H9 (cell line): ENCODE data around the gene RALA. TPM values are rescaled to one million over a fixed set of nuclear protein-coding genes. Genes with fewer than 3 reads are reported as not detected.

Experiments
- DNase-seq: peaks from one replicate; pipeline ENCODE4 v3.0.0-alpha.2; 2017
- H2AFZ ChIP-seq: one replicate; pipeline ENCODE4 v1.6.1; 2013; ENCODE audit warnings: mild to moderate bottlenecking, low read length, control low read depth, moderate library complexity
- H2AK5ac ChIP-seq: 2 replicates; pipeline ENCODE4 v1.6.1; 2013; ENCODE audit warnings: low read length, control low read depth, mixed read lengths; ENCODE audit not compliant: insufficient read length
- H2BK120ac ChIP-seq: one replicate; pipeline ENCODE4 v1.6.1; 2013; ENCODE audit warnings: low read depth, mild to moderate bottlenecking, low read length, control low read depth, inconsistent platforms; ENCODE audit not compliant: poor library complexity, severe bottlenecking
- H2BK12ac ChIP-seq: 2 replicates; pipeline ENCODE4 v1.6.1; 2013; ENCODE audit warnings: low read length, control low read depth, mixed read lengths, low read depth; ENCODE audit not compliant: insufficient read length
- H2BK15ac ChIP-seq: 2 replicates; pipeline ENCODE4 v1.6.1; 2013; ENCODE audit warnings: low read depth, low read length, control low read depth
- H2BK20ac ChIP-seq: one replicate; pipeline ENCODE4 v1.6.1; 2013; ENCODE audit warnings: low read depth, mild to moderate bottlenecking, low read length, control low read depth, inconsistent platforms; ENCODE audit not compliant: poor library complexity, severe bottlenecking
- H2BK5ac ChIP-seq: 2 replicates; pipeline ENCODE4 v1.6.1; 2013; ENCODE audit warnings: low read length, control low read depth, mixed read lengths; ENCODE audit not compliant: insufficient read length
- H3K14ac ChIP-seq: 2 replicates; pipeline ENCODE4 v1.6.1; 2013; ENCODE audit warnings: low read length, control low read depth; ENCODE audit not compliant: insufficient read depth
- H3K18ac ChIP-seq: 2 replicates; pipeline ENCODE4 v1.6.1; 2013; ENCODE audit warnings: low read depth, mild to moderate bottlenecking, mixed read lengths, low read length, control low read depth; ENCODE audit not compliant: insufficient read length
- H3K23ac ChIP-seq: 2 replicates; pipeline ENCODE4 v1.6.1; 2013; ENCODE audit warnings: low read length, control low read depth, mixed read lengths, low read depth; ENCODE audit not compliant: insufficient read length
- H3K23me2 ChIP-seq: 2 replicates; pipeline ENCODE4 v1.6.1; 2013; ENCODE audit warnings: low read depth, mild to moderate bottlenecking, mixed read lengths, low read length, control low read depth; ENCODE audit not compliant: insufficient read length, poor library complexity, severe bottlenecking
- H3K27ac ChIP-seq: 2 replicates; pipeline ENCODE4 v1.5.1; 2013; ENCODE audit warnings: low read length, control low read depth, mixed read lengths, low read depth; ENCODE audit not compliant: insufficient read length
- H3K27me3 ChIP-seq: 2 replicates; pipeline ENCODE4 v1.6.1; 2013; ENCODE audit warnings: low read length, control low read depth, inconsistent platforms; ENCODE audit not compliant: insufficient read depth
- H3K4ac ChIP-seq: 2 replicates; pipeline ENCODE4 v1.6.1; 2013; ENCODE audit warnings: low read depth, mild to moderate bottlenecking, control low read depth, inconsistent platforms, low read length, moderate library complexity
- H3K4me1 ChIP-seq: 2 replicates; pipeline ENCODE4 v1.6.1; 2013; ENCODE audit warnings: low read length, control low read depth, inconsistent platforms; ENCODE audit not compliant: insufficient read depth
- H3K4me2 ChIP-seq: 2 replicates; pipeline ENCODE4 v1.6.1; 2013; ENCODE audit warnings: low read length, control low read depth, mixed read lengths; ENCODE audit not compliant: insufficient read length, insufficient read depth
- H3K56ac ChIP-seq: 2 replicates; pipeline ENCODE4 v1.6.1; 2013; ENCODE audit warnings: low read depth, mild to moderate bottlenecking, mixed read lengths, low read length, control low read depth; ENCODE audit not compliant: insufficient read length
- H3K79me1 ChIP-seq: 2 replicates; pipeline ENCODE4 v1.6.1; 2013; ENCODE audit warnings: low read depth, mild to moderate bottlenecking, moderate library complexity, low read length, control low read depth, inconsistent platforms; ENCODE audit not compliant: insufficient read depth, poor library complexity, severe bottlenecking
- H3K79me2 ChIP-seq: 2 replicates; pipeline ENCODE4 v1.6.1; 2013; ENCODE audit warnings: low read length, control low read depth, inconsistent platforms; ENCODE audit not compliant: insufficient read depth
- H3K9ac ChIP-seq: 2 replicates; pipeline ENCODE4 v1.6.1; 2013; ENCODE audit warnings: low read length, control low read depth, mixed read lengths; ENCODE audit not compliant: insufficient read length; ENCODE audit errors: extremely low read depth
- H3K9me3 ChIP-seq: one replicate; pipeline ENCODE4 v1.6.1; 2013; ENCODE audit warnings: low read depth, low read length, inconsistent platforms; ENCODE audit not compliant: control insufficient read depth
- H3T11ph ChIP-seq: one replicate; pipeline ENCODE4 v1.6.1; 2013; ENCODE audit warnings: mild to moderate bottlenecking, low read length, control low read depth, inconsistent platforms
- H4K20me1 ChIP-seq: one replicate; pipeline ENCODE4 v1.6.1; 2013; ENCODE audit not compliant: control insufficient read depth, insufficient read length, insufficient read depth
- H4K5ac ChIP-seq: 2 replicates; pipeline ENCODE4 v1.6.1; 2013; ENCODE audit warnings: low read depth, mild to moderate bottlenecking, mixed read lengths, low read length, control low read depth; ENCODE audit not compliant: insufficient read length
- H4K8ac ChIP-seq: replicated peaks from 2 replicates; pipeline ENCODE4 v1.6.1; 2013; ENCODE audit warnings: low read length, control low read depth, mixed read lengths, low read depth; ENCODE audit not compliant: insufficient read length
- H4K91ac ChIP-seq: 2 replicates; pipeline ENCODE4 v1.6.1; 2013; ENCODE audit warnings: low read depth, mild to moderate bottlenecking, moderate library complexity, mixed read lengths, low read length, control low read depth; ENCODE audit not compliant: insufficient read length
- H3K27ac Mint-ChIP-seq, 3 experiments: 2 replicates in 2 of 3; 3 replicates in 1 of 3; pipeline ENCODE4 v1.8.0; 2020 to 2021; ENCODE audit warnings: mixed read lengths in 3 of 3, mild to moderate bottlenecking in 1 of 3, moderate library complexity in 1 of 3
- H3K27me3 Mint-ChIP-seq: 2 replicates; pipeline ENCODE4 v1.8.0; 2021; ENCODE audit warnings: low read depth, mild to moderate bottlenecking, moderate library complexity, mixed read lengths
- H3K36me3 Mint-ChIP-seq, 3 experiments: 2 replicates in 2 of 3; 3 replicates in 1 of 3; pipeline ENCODE4 v1.8.0; 2020 to 2021; ENCODE audit warnings: low read depth in 3 of 3, mixed read lengths in 3 of 3; ENCODE audit not compliant: insufficient read depth in 1 of 3
- H3K4me1 Mint-ChIP-seq, 2 experiments: 2 replicates each; pipeline ENCODE4 v1.8.0; 2020; ENCODE audit warnings: mixed read lengths in 2 of 2
- H3K4me3 Mint-ChIP-seq, 2 experiments: 2 replicates in 1 of 2; 3 replicates in 1 of 2; pipeline ENCODE4 v1.8.0; 2020 to 2021; ENCODE audit warnings: mild to moderate bottlenecking in 2 of 2, mixed read lengths in 2 of 2, moderate library complexity in 1 of 2
- H3K9me3 Mint-ChIP-seq, 2 experiments: 2 replicates in 1 of 2; 3 replicates in 1 of 2; pipeline ENCODE4 v1.8.0; 2020; ENCODE audit warnings: mild to moderate bottlenecking in 2 of 2, mixed read lengths in 2 of 2, moderate library complexity in 1 of 2
- WGBS: extraction: QIAGEN DNeasy Blood & Tissue Kit; methylation state at CpG from one replicate; pipeline ENCODE4 v1.1.7; 2013; ENCODE audit warnings: missing lambda C conversion rate, low lambda C conversion rate, mixed read lengths; ENCODE audit not compliant: insufficient read length; ENCODE audit errors: extremely low coverage; 5-methylcytosine and 5-hydroxymethylcytosine counted together
- total RNA-seq: library from RNA; stranded (reverse); gene quantifications from 2 replicates; pipeline ENCODE4 v1.2.1, GENCODE V29; 2021
- TF ChIP-seq, protein P1 (sequence below): fragments of 200-600 bp; sonication (generic); conservative IDR thresholded peaks from 3 replicates; pipeline ENCODE4 v1.8.0; 2021; ENCODE audit warnings: antibody characterized with exemption, mild to moderate bottlenecking

Gene RALA
- total RNA-seq, 1 experiment from 2014 or later: 57.5 TPM

DNA sequence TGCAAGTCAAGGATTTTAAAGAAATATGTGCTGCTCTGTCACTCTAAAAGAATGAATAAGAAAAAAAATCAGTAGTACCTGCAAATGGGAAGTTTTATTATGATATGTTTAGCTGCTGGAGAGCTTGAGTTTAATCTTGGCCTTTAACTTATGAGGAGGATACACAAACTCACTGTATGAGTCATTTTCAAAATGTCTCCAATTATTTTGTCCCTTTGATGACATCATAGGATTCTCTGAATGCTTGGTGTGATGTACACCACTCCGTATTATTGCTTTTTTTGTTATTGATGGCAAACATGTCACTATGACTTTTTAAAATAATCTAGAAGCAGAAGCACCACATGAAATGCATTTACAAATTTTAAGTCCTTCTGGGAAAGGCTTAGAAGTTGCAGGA, 125.8 kb downstream of the RALA start:
- Histone ChIP-seq H4K91ac (no peak overlapping the region), H3K23ac (no peak overlapping the region), H3K9ac (no peak overlapping the region), H3K27me3 (no peaks in the 10 kb centered on the region), H3K18ac (no peak overlapping the region), H4K8ac (no peak overlapping the region), H3K23me2 (no peaks in the 10 kb centered on the region), H2BK120ac (no peak overlapping the region), H3T11ph (no peak overlapping the region), H3K4me2 (no peak overlapping the region), H4K20me1 (no peaks in the 10 kb centered on the region), H3K9me3 (no peaks in the 10 kb centered on the region), H2AK5ac (no peak overlapping the region), H3K79me2 (no peaks in the 10 kb centered on the region), H2BK20ac (no peak overlapping the region), H3K56ac (no peak overlapping the region), H3K14ac (no peak overlapping the region), H2BK5ac (no peak overlapping the region), H3K79me1 (no peaks in the 10 kb centered on the region), H4K5ac (no peak overlapping the region), H2AFZ (no peak overlapping the region), H3K4ac (no peak overlapping the region), H2BK15ac (no peak overlapping the region), H3K27ac (no peak overlapping the region), H3K4me1 (peaks cover 8% of the 10 kb centered on the region; the same call in 1 of the 2 replicates), H2BK12ac (no peak overlapping the region)
- DNase-seq: no peak
- Mint-ChIP-seq H3K4me3 (no peak overlapping the region), H3K27ac (peak overlapping the region in 1 of 3 experiments; percentile 61; a peak in 1 of 7 replicates), H3K36me3 (peaks cover 6 to 19% (median 13%) of the 10 kb centered on the region in 3 experiments), H3K9me3 (peaks cover 5 to 6% of the 10 kb centered on the region in 2 experiments; a peak in 3 of 5 replicates), H3K4me1 (peaks cover 23 to 27% of the 10 kb centered on the region in 2 experiments), H3K27me3 (no peaks in the 10 kb centered on the region)
- TF ChIP-seq, protein P1, sequence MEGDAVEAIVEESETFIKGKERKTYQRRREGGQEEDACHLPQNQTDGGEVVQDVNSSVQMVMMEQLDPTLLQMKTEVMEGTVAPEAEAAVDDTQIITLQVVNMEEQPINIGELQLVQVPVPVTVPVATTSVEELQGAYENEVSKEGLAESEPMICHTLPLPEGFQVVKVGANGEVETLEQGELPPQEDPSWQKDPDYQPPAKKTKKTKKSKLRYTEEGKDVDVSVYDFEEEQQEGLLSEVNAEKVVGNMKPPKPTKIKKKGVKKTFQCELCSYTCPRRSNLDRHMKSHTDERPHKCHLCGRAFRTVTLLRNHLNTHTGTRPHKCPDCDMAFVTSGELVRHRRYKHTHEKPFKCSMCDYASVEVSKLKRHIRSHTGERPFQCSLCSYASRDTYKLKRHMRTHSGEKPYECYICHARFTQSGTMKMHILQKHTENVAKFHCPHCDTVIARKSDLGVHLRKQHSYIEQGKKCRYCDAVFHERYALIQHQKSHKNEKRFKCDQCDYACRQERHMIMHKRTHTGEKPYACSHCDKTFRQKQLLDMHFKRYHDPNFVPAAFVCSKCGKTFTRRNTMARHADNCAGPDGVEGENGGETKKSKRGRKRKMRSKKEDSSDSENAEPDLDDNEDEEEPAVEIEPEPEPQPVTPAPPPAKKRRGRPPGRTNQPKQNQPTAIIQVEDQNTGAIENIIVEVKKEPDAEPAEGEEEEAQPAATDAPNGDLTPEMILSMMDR: no peak
- no CpG with 5 or more reads among the region's 1 CpG for WGBS
